HG03457 (cell line): ENCODE results near the gene BRD1.

Source experiments
- ATAC-seq: cut with Tn5 transposase; IDR thresholded peaks from one replicate; pipeline ENCODE4 v1.9.1; 2021; ENCODE audit warnings: moderate number of reproducible peaks; ENCODE audit not compliant: unreplicated experiment

Gene BRD1

DNA sequence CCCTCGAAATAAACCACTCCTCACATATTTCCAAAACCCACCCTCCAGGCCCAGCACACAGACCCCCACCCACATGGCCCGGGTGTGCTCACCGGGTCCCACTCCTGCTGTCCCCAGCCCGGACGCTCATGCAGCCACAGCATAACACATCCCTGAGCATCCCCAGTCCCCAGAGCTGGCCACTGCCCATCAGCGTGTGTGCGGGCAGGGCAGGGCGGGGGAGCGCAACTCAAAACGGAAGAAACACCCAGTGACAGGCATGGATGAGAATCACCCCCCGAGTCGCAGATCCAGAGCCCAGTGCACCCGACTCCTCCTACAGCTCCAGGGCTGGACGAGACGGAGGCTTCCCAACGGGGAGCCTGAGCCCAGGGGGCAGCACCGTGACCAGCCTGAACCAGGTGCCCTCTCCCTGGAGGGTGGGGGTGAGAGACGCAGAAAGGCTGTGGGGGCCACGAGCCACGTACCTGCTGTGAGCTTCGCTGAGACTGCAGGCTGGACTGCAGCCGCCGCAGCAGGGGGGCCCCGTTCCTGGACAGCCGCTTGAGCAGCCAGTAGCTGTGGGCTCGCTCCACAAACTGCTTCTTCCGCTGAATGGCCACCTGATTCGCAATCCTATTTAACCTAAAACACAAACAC lies 23.8 kb downstream of the BRD1 start:
- ATAC-seq, result no peak

DNA sequence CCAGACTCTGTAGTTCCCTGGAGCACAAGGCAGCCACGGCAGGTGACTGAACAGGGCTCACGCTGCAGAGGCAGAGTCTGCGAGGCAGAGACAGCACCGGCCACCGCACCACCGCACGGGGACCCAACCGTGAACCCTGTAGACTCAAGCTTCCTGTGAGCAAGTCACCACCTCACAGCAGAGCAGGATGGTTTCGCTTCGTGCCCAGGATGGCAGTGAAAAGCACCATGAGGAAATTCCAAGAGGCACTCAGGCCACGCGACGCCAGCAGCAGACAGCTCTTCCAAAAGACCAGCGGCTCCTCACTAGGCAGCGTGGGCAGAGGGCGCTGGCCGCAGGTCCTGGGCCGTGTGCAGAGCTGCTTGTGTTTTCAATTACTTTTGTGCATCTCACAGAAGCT lies 24.5 kb downstream of the BRD1 start:
- no peak for ATAC-seq

DNA sequence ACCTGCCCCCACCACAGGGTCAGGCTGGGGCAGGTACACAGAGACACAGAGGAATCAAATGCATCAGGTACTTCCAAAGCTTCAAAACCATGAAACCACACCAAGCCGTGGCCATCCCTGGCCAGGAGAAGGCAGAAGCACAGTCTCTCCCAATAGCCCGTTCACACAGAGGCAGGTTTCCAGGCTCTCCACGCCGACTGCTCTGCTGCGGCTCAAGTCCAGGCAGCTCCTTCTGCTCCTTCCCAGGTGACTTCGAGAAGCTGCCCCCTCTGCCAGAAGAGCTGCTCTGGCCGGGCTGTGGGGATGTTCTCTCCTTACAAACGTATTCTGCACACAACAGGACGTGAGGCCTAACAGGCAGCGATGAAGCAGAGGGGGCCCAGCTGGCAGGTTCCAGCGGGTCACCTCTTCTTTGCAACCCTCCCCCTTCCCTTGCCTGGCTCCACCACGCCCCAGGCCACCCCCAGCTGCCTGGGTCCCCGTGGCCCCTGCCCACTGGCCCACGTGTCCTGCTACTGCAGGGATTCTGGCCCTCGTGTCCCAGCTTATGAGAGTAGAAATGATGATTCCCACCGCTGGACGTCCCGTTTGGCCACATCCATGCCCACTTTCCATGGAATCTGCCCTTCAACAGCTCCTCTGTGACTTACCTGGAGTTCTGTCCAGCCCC lies 26.1 kb downstream of the BRD1 start:
- no peak for ATAC-seq

DNA sequence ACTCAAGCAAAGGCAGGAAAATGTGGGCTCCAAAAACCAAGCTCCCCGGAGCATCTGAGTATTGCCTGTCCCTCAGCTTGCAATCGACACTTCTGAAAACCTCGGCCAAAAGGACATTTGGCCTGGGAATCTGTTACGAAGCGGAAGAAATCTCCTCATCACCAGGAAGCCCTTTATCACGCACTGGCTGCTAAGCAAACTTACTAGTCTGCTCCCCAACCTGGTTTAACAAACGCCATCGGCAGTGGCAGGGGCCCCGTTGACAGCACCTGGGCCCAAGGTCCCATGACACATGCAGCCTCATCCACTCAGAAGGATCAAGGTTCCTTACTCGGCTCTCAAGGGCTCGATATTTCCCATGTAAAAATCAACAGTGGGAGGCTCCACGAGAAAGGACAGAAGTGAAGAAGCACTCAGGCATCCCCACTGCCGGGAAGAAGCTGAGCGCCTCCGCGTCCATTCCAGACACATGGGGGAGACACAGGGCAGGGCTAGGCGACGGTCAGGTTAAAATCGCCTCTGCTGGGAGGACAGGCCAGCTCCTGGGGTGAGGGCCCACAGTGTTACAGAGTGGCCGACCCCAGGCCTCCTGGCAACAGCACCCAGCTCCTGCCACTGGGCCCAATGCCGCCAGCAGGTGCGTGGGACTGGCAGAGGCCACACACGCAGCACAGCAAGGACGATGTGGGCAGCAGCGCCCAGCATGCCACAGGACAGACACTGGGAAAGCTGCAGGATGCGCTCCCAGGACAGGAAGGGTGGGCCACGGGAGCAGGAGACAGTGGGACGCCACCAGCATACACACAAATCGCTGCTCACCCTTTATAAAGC lies 27.1 kb downstream of the BRD1 start:
- no peak for ATAC-seq

DNA sequence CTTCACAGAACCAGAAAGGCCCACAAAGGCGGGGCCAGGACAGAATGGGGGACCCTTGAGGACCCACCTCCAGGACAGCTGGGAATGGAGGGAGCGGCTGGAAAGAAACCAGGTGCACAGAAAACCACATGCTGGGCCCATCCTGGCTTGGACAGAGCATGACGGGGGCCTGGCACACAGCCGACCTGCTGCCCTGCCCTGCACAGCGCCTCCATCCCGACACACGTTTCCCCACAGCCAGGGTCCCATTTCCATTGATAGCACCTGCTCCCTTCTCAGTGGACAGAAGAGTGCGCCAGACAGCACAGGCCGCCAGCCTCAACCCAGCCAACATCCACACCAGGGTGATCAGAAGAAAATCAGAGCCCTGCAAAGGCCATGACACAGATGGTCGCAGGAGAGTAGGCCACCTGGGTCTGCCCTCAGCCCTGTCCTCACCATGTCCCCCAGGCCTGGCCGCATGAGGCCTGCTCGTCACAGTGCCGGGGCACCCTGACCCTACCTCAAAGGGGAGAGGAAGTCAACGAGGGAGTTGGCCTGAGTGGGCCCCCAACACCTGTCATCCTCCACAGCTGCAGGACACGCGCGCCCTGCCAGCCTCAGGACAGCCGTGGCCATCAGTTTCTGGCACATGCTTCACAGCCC lies 28.1 kb downstream of the BRD1 start:
- no peak for ATAC-seq

DNA sequence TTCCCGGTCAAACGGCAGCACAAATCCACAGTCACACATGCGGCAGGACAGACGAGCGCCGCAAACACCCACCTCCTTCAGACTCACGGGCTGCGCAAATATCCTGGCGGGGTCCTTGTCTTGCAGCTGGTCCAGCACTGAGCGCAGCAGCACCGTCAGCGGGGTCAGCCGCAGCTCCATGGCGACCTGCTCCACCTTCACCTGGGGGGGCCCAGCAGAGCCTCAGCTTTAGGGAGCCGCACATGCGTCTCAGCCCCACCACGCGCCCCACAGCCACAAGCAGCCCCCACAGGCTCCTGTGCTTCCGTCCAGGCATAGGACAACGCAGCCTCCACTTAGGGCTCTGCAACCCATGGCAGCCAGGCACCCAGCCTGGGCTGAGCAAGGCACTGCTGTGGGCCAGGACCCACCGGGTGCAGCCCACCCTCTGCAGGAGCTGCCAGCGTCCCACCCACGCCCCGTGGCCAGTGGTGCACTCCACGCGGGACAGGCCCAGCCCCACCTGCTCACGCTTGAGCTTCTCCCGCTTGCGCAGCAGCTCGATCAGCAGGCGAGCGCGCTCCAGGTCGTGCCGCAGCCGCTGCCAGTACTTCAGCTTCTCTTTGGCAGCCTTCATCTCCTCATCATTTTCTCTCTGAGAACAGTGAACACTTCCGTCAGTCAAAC lies 29.1 kb downstream of the BRD1 start:
- ATAC-seq, result no peak

- ATAC-seq, result no peak
Measured at GRCh38 chr22:49797706-49798105, 30.0 kb downstream of the BRD1 start.

DNA sequence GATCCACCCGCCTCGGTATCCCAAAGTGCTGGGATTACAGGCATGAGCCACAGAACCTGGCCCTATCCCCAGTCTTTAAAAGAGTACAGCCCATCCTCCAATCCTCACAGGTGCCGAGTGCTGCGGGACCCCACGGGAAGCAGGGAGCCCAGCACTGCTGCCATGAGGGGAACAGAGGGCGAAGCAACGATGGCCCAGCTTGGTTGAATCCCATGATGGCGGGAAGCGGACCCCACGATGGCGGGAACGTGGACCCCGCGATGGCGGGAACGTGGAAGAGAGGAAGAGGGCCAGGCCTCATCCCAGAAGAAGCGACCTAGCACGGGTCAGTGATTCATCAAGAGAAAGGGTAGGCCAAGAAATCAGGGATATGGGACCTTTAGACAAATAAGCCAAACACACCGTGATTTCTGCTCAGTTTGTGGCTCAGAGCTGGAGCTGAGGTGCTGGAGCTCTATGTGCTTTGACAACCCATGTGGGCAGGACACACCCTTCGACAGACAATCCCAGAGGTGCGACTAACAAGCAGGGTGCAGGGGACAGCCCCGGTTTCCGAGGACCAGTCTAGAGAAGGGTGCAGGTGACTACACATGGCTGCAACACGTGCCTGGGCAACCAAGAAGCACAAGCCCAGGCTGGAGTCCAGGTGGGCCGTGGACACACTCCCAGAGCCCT lies 30.9 kb downstream of the BRD1 start:
- ATAC-seq, result no peak

- ATAC-seq, result no peak
Measured at GRCh38 chr22:49795521-49795920, 32.2 kb downstream of the BRD1 start.

DNA sequence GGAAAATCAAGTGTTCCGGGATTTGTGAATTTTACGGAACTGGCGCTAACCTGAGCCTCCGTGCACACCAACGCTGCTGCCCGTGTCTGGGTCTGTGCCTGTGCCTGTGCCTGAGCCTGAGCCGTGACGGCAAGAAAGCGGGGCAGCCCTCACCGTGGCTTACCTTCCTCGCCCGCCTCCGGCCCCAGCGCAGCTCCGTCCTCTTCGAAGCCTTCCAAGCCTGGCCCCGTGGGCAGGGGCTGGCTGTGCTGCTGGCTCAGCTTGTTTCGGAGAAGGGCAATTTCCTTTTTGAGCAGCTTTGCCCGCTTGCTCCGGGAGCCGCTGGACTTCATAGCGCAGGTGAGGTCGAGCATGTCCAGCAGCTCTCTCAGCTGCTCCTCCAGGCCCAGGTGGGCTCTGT lies 33.8 kb downstream of the BRD1 start:
- ATAC-seq, result no peak

DNA sequence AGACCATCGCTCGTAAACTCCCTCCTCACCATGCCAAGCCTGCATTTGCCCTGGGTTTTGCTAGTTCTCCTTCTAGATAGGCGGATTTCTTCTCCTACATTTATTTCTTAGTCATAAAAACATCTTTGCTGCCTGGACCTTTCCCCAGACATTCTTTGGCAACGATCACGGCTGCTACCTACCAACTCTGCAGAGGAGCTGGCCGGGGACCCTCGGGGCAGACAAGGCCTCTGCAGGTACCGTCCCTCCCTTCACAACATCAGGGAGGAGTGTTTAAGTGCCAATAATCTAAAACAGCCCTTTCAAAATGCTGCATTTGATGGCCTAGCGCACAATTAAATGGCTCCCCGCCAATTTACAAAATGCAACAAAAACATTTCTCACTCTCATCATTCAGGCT lies 34.4 kb downstream of the BRD1 start:
- ATAC-seq, result no peak

- no peak for ATAC-seq
Measured at GRCh38 chr22:49792107-49792506, 35.6 kb downstream of the BRD1 start.

- no peak for ATAC-seq
Measured at GRCh38 chr22:49791682-49792081, 36.0 kb downstream of the BRD1 start.

DNA sequence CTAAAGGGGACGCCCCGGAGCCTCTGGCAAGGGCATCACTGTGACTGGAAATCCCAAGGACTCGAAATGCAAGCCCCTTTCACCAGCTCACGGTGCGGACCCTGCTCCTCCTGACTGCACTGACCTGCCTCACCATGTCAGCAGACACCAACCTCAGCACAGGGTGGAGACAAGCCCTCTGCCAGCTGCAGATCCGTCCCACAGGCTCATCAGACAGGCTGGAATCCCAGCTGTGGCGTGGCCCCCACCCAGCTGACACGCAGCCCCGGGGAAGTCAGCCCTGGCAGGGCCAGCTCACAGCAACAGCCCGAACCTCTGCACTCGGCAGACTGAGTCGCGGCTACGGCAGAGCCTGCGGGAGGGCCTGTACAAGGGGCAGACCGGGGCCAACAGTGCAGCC lies 36.8 kb downstream of the BRD1 start:
- ATAC-seq, result no peak

DNA sequence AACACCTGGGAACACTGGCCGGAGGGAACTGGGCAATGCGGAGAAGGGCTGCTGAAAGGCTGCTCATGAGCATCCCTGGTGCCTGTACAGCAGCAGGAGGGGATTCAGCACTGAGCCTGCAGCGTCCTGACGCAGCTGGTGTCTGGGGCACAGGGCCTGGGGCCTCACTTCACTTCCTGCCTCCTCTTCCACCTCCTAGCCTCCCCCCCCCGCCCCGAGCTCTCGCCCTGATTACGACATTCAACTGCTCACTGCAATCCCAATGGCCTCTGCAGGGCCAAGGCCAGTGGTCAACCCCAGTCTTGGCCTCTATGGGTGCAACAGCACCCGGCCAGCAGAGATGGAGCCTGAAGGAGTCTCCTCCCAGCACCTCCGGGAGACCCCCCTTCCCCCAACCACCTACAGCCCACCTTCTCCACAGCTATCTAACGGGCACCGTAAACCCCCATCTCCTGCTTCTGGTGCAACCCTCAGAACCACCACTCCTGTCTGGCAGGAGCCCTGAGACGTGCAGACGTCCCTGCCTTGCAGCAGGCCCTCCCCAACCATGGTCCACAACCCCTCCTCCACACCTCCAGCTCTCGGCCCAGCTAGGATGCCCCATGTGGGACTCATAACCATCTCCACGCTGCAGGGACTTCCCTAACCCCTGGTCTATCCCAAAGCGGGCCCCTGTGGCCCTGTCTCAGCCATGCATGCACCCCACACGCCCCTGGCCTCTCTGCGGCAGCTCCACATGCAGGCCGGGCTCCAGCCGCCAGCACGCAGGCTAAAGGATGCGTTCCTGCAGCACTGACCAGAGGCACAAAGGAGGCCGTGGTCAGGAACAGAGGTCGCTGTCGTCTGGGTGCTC lies 38.2 kb downstream of the BRD1 start:
- no peak for ATAC-seq

GRCh38 chr22:49788504-49788903 lies 39.2 kb downstream of the BRD1 start:
- no peak for ATAC-seq

DNA sequence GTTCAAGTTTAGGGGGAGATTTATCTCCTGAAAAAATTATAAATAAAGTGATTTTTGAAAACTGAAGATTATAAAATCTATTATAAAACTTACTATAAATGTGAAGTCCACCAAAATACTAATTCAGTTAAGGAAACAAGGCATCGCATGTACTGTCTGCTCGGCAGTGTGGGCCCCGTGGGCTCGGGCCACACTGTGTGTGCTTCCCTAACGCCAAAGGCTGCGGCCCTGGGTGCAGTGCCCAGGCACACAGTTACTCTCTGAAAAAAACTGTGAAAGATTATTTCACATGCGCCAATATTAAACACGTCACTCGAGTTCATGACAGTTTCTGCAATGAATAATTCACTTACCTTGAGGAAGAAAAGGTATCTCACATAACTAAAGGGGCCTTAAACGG lies 39.8 kb downstream of the BRD1 start:
- no peak for ATAC-seq

GRCh38 chr22:49786976-49787706 lies 40.5 kb downstream of the BRD1 start:
- ATAC-seq, result no peak
